Measurements from ENCODE around the gene STXBP5.

DNA sequence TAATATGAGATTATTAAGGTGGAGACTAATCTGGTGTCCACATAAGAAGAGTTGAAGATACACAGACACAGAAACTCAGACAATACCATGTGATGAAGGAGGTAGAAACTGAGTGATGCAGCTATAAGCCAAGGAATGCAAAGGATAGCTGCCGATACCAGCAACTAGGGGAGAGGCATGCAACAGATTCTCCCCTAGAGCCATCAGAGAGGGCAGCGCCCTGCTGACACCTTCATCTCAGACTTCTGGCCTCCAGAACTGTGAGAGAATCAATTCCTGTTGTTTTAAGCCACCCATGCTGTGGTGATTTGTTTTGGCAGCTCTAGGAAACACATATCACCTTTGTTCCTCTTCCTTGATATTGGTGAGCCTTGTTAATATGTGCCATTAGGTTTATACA lies 41.5 kb downstream of the STXBP5 start:
- TF ChIP-seq, protein P1, sequence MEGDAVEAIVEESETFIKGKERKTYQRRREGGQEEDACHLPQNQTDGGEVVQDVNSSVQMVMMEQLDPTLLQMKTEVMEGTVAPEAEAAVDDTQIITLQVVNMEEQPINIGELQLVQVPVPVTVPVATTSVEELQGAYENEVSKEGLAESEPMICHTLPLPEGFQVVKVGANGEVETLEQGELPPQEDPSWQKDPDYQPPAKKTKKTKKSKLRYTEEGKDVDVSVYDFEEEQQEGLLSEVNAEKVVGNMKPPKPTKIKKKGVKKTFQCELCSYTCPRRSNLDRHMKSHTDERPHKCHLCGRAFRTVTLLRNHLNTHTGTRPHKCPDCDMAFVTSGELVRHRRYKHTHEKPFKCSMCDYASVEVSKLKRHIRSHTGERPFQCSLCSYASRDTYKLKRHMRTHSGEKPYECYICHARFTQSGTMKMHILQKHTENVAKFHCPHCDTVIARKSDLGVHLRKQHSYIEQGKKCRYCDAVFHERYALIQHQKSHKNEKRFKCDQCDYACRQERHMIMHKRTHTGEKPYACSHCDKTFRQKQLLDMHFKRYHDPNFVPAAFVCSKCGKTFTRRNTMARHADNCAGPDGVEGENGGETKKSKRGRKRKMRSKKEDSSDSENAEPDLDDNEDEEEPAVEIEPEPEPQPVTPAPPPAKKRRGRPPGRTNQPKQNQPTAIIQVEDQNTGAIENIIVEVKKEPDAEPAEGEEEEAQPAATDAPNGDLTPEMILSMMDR (IDR thresholded peaks at IDR 0.05 in 4 of 5, conservative IDR thresholded peaks at IDR 0.05 in 1 of 5), result no peak
- no peak for TF ChIP-seq POLR2A (IDR thresholded peaks at IDR 0.05)
